Measurements from ENCODE around the gene TCF23.

The TCF23 gene

GRCh38 chr2:27125104-27125503 is 23.7 kb upstream of the TCF23 start:
- no peak for TF ChIP-seq CTCF (IDR thresholded peaks at IDR 0.05; ENCODE audit: extremely low read depth, missing control alignments)
- no peak for DNase-seq (ENCODE audit: low spot score)

DNA sequence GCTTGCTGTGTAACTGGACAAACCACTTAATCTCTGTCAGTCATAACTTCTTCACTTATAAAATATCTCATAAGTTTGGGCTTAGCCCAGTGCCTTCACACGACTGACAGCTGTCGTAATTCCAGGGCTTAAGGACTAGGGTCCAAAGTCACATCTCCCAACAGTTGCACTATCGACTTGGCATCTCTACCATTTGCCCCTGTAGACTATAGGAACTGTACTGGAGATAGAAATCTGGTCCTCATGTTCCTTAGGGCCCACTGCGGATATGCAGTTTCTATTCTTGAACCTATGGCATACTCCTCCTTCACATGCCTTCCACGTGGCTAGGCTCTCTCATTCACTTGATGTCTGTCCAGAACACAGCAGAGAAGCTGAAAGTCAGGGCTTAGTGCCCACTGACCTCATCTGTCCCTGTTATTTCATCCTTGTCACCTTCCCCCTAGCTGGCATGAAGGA is 22.5 kb upstream of the TCF23 start:
- no peak for TF ChIP-seq CTCF (IDR thresholded peaks at IDR 0.05; ENCODE audit: extremely low read depth, missing control alignments)
- no peak for DNase-seq (ENCODE audit: low spot score)

- DNase-seq (ENCODE audit: low spot score) = no peak
- no peak for TF ChIP-seq CTCF (IDR thresholded peaks at IDR 0.05; ENCODE audit: extremely low read depth, missing control alignments)
These were observed 20.7 kb upstream of the TCF23 start for GRCh38 chr2:27127883-27128667.

DNA sequence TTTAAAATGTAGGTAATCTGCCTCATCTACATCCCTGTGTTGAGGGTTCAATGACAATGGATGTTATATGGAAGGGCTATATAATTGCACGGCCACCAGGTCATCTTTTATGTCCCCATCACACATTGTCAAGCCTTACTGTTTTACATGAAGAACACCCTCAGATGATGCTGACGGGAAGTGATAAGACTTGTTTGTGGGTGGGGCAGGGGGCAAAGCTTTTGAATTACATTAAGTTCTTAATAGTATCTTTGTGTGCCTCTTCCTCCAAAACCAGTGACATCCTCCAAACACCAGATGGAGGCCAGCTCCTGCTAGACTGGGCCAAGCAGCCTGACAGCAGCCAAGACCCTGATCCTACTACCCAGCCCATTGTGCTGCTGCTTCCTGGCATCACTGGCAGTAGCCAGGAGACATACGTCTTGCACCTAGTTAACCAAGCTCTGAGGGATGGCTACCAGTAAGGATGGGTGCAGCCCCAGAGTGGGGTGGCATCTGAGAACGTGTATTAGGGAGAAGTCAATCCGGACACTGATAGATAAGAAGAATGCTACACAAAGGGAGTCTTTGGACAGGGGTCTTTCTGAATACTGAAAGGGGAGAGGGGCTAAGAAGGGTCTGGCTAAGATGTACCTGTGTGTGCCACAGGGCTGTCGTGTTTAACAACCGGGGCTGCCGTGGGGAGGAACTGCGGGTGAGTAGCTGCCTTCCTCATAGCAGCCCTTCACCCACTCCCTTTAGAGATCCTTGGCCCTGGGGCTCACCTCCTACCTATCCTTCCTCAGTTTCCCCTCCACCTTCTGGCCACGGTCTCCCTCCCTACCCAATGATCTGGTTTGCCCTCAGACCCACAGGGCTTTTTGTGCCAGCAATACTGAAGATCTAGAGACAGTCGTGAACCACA is 19.9 kb upstream of the TCF23 start:
- no peak for TF ChIP-seq CTCF (IDR thresholded peaks at IDR 0.05; ENCODE audit: extremely low read depth, missing control alignments)
- no peak for DNase-seq (ENCODE audit: low spot score)

GRCh38 chr2:27130396-27130795 is 18.4 kb upstream of the TCF23 start:
- DNase-seq (ENCODE audit: low spot score) = no peak
- no peak for TF ChIP-seq CTCF (IDR thresholded peaks at IDR 0.05; ENCODE audit: extremely low read depth, missing control alignments)

DNA sequence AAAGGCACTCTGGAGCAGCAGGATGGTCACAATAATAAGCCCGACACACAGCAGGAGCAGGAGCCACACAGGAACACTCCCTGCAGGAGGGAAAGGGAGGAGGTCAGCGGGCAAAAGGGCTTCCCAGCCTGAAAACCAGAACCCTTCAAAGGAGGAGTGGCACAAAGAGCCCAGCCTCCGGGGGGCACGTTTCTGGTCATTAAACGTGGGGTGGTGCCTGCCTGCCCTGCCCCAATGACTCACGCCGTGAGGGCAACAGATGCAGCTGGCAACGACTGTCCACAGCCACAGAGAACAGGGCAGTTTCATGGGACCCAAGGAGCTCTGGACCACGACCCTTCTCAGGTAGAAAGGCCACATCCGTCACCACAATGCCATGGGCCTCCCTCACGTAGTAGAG is 17.4 kb upstream of the TCF23 start:
- TF ChIP-seq CTCF (IDR thresholded peaks at IDR 0.05; ENCODE audit: extremely low read depth, missing control alignments) = no peak
- DNase-seq (ENCODE audit: low spot score) = no peak
